Measurements from ENCODE around the gene PDYN. TPM values are rescaled to one million over a fixed set of nuclear protein-coding genes. Genes with fewer than 3 reads are reported as not detected.

The PDYN gene
- total and polyA plus RNA-seq, 10 of the 15 experiments (the other 5 are each of a cell fraction or from before 2014, with no cell fraction given), result not detected

GRCh38 chr20:2006452-2007361 lies 12.8 kb upstream of the PDYN start (continued):
- TF ChIP-seq BCL3 (IDR thresholded peaks at IDR 0.05; ENCODE audit: borderline replicate concordance, insufficient read depth, low read depth, low read length, poor library complexity, severe bottlenecking) (no peak), SMC3 (IDR thresholded peaks at IDR 0.05; ENCODE audit: borderline replicate concordance, low read length) (peak; percentile 61), CHD1 (IDR thresholded peaks at IDR 0.05; ENCODE audit: low read depth, low read length) (no peak), ASH2L (IDR thresholded peaks at IDR 0.05; ENCODE audit: borderline replicate concordance, low read depth) (no peak)

- no peak overlapping the region for H3K9ac ChIP-seq (ENCODE audit: control insufficient read depth, insufficient read depth, low read length)
- no peaks in the 10 kb centered on the region for H3K36me3 ChIP-seq (ENCODE audit: control insufficient read depth in 2 of 2, insufficient read depth in 2 of 2, low read length in 1 of 2)
- FAIRE-seq, result peak; percentile 31
- ATAC-seq, result peak; percentile 73
- no peaks in the 10 kb centered on the region for H3K79me2 ChIP-seq (ENCODE audit: control insufficient read depth, insufficient read depth, low read length)
- ChIA-PET POLR2A (no interaction called here), CTCF (interaction anchor here (0.7 to 6.2 kb wide), 14 partner anchors 13 to 444 kb away, joined by 3 to 95 read pairs (median 4); no protein-coding TSS in a partner anchor), SMC1A (ENCODE audit: uncharacterized antibody, unreplicated experiment) (interaction anchor here (0.6 to 4.1 kb wide), 9 partner anchors 85 to 690 kb away, joined by 3 to 31 read pairs (median 4); no protein-coding TSS in a partner anchor), RAD21 (ENCODE audit: unreplicated experiment) (interaction anchor here (0.5 to 4.2 kb wide), 3 partner anchors 85 to 170 kb away, joined by 3 to 33 read pairs (median 5); no protein-coding TSS in a partner anchor)
- H4K20me1 ChIP-seq (ENCODE audit: control insufficient read depth, insufficient read depth), result no peaks in the 10 kb centered on the region; the same call in 1 of the 2 replicates
- intact Hi-C loops (cut with micrococcal nuclease; ENCODE audit: unreplicated experiment), result loop anchor here (1.0 kb wide), 1 partner anchor 166 kb away; no protein-coding TSS in a partner anchor
- BruUV-seq (replicated peaks), result no TSS peak
- no peak overlapping the region for H3K4me3 ChIP-seq
- no peak overlapping the region for H3K4me2 ChIP-seq (ENCODE audit: control insufficient read depth, insufficient read depth)
- H3K4me1 ChIP-seq (ENCODE audit: control insufficient read depth, insufficient read depth, low read length), result no peaks in the 10 kb centered on the region
- no peaks in the 10 kb centered on the region; a peak in 2 of 4 replicates for H3K27me3 ChIP-seq (replicated peaks in 1 of 2; ENCODE audit: control insufficient read depth in 2 of 2, insufficient read depth in 2 of 2, low read length in 1 of 2)
- no peak overlapping the region for H2AFZ ChIP-seq (ENCODE audit: control insufficient read depth, low read depth, low read length)
- H3K27ac ChIP-seq (ENCODE audit: control insufficient read depth, insufficient read depth), result no peak overlapping the region
- DNase-seq (ENCODE audit: low read depth, low spot score), result no peak
- 13% methylated on average over 12 of the region's 12 CpGs for WGBS (ENCODE audit: insufficient coverage, insufficient replicate concordance, low lambda C conversion rate, missing lambda C conversion rate)
- H3K9me3 ChIP-seq (replicated peaks; ENCODE audit: control insufficient read depth, insufficient read depth, low read length), result no peaks in the 10 kb centered on the region
- in situ Hi-C loops (cut with MboI), result loop anchor here (5.0 kb wide), 1 partner anchor 161 kb away; no protein-coding TSS in a partner anchor
- TF ChIP-seq ZBTB4 (CRISPR knock-in tag; IDR thresholded peaks at IDR 0.05) (no peak), REST (IDR thresholded peaks at IDR 0.05; ENCODE audit: low read depth, low read length) (peak; percentile 99), RCOR1 (conservative IDR thresholded peaks at IDR 0.05; ENCODE audit: low read depth, low read length) (0 out of 2 replicates have a peak, but pooled peaks have one; percentile 54), RAD21 (IDR thresholded peaks at IDR 0.05; ENCODE audit: insufficient read depth, low read depth, low read length) (0 out of 2 replicates have a peak, but pooled peaks have one; percentile 3), BACH1 (IDR thresholded peaks at IDR 0.05; ENCODE audit: borderline replicate concordance) (no peak), ESRRA (IDR thresholded peaks at IDR 0.05; ENCODE audit: low read length) (no peak)
Measured at GRCh38 chr20:2005831-2006426, 12.1 kb upstream of the PDYN start.

Measured in GM12878 (cell line).